NCI-H510A (cell line): Measurements from ENCODE around the gene C22orf42.
"Not testable (repeated sequence)": the region's sequence is repeated elsewhere in the genome, so short reads cannot be mapped to it uniquely, and the experiment has no call there.

Experiments used
- DNase-seq: peaks from one replicate; lab custom pipeline; 2025; lab: John Stamatoyannopoulos, UW

C22orf42 gene, protein sequence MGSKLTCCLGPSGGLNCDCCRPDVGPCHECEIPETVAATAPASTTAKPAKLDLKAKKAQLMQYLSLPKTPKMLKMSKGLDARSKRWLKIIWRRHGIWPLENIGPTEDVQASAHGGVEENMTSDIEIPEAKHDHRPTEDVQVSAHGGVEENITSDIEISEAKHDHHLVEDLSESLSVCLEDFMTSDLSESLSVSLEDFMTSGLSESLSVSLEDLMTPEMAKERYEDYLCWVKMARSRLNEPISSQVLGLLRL

DNA sequence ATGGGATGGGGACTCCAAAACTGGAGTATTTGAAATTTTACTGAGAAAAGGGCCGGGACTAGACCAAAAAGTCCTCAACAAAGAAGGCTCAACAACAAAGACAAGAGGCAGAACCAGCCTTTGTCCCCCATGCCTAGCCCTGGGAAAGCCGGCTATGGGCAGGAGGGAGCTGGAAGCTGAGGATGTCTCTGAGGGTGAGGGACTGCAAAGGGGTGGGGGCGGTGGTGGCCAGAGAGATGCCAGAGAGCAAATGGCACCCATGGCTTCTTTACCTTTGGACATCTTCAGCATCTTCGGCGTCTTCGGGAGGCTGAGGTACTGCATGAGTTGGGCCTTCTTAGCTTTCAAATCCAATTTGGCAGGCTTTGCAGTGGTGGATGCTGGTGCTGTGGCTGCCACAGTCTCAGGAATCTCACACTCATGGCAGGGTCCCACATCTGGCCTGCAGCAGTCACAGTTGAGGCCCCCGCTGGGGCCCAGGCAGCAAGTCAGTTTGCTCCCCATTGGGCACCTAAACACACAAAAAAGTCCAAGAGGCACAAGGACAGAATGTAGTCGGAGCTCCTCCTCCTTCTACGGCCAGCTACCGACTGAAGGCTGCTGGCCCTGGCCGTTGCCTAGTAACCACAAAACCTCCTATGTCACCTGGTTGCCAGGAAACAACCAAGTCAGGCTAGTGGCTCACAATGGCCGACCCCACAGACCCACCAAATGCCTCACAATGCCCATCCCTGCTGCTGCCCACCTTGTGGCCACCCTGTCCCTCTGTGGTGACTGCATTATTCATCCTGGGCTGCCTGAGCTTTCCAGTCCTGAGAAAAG is at the start of gene C22orf42:
Gene C22orf42, minus strand, starts transcription at position 592 of the 822 bp plus-strand sequence. Its CDS starts 88 bp downstream, at position 504.
- DNase-seq: no peak

DNA sequence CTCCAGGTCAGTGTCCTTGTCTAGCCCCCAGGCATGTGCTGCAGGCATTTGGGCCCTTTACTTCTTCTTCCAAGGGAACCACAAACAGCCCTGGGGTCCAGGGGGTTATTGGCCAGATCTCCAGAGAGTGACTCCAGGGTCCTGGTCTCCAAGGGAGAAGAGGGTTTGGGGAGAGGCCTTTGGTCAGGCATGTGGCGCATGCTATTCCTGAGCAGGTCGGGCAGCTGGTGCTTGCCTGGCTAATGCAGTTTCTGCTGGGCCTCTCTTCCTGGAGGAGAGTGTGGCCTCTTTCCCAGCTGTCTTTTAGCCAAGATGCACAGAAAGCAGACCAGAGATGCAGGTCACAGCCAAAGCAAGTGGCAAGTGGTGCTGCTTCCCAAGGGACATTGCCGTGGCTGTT is 49.6 kb upstream of the C22orf42 start:
- DNase-seq: no peak

DNA sequence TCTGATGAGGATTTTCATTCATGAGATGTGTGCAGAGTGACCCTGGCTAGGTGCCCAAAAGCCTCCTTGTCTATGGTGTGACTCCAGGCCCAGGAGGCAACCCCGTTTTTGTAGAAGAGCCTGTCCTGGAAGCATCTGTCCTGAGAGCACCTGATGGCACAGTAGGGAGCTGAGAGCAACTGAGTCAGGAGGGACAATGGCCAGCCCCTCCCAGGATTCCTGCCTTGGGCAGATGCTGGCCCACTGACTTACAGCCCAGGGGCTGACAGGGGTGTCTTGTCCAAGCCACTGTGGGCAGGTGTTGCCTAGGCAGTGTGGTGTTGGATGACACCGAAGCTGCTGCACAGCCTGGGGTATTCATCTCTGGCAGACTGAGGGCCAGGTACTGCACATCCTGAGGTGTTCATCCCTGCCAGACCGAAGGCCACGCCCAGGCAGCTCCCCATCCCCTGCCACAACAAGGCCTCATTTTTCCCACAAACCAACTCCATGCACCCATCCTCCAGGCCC is 48.9 kb upstream of the C22orf42 start:
- no peak for DNase-seq

DNA sequence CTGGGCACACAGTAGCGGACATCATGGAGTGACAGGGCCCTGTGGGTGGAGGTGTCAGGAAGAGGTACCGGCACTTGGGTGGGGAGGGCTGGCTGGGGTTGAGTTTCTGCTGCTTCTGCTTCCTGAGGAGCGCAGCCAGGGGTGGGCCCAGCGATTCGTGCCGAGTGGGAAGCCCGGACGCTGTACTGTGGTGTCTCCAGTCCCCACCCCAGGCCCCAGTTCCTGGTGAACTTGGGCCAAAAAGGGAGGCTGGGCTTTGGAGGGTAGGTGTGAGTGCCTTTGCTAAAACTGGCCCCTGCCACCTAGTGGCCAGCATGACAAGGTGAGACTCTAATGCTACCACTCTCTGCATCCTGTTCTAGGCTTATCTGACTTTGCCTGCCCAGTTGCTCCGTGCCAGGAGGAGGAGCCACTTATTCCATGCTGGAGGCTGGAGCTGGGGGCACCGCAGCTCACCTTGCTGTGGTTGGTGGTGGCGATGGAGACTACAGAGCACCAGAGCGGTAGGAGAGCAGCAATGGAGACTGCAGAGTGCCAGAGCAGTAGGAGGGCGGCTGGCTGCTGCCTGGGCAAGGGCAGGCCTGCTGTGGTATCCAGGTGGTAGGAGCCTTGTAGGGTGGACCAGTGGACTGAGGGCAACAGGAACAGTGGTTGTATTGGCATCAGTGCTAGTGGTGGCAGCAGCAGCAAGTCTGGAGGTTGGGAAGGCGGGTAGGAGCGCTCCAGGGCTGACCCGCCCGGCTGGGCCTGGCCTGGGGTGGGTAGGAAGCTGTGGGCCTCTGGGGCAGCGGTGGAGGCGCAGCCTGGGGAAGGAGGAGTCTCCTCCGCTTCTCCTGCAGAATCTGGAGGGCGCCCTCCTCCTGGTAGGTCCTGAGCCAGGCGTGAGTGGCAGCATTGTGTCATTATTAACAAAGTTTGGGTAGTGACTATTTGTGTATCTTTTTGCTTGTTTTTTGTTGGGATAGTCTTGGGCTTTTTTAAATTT is 48.0 kb upstream of the C22orf42 start:
- DNase-seq: peak; percentile 18

DNA sequence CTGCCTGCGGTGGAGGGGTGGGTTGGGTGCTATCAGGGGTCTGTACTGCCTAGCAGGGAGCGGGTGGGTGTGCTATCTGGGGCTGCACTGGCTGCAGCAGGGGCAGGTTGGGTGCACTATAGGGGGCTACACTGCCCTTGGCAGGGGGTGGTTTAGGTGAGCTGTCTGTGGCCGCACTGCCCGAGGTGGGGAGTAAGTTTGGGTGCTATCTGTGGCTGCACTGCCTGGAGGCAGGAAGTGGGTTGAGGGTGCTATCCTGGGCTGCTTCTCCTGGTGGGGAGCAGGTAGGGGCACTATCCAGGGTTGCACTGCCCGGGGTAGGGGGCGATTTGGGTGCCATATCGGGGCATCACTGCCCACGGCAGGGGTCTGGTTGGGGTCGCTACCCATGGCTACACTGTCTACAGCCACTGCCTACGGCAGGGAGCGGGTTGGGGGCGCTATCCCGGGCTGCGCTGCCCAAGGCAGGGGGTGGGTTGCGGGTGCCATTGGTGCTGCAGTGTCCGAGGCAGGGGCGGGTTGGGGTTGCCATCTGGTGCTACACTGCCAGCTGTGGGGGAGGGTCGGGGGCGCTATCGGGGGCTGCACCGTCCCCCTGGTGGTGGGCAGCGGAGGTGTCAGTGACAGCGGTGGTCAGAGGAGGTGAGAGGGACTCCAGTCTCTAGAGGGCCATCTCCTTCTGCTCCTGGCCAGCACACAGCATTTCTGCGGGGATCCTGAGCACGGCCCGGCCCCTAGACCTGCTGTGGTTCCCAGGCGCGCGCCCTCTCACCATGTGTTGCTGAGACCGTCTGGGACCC is 47.1 kb upstream of the C22orf42 start:
- no peak for DNase-seq

DNA sequence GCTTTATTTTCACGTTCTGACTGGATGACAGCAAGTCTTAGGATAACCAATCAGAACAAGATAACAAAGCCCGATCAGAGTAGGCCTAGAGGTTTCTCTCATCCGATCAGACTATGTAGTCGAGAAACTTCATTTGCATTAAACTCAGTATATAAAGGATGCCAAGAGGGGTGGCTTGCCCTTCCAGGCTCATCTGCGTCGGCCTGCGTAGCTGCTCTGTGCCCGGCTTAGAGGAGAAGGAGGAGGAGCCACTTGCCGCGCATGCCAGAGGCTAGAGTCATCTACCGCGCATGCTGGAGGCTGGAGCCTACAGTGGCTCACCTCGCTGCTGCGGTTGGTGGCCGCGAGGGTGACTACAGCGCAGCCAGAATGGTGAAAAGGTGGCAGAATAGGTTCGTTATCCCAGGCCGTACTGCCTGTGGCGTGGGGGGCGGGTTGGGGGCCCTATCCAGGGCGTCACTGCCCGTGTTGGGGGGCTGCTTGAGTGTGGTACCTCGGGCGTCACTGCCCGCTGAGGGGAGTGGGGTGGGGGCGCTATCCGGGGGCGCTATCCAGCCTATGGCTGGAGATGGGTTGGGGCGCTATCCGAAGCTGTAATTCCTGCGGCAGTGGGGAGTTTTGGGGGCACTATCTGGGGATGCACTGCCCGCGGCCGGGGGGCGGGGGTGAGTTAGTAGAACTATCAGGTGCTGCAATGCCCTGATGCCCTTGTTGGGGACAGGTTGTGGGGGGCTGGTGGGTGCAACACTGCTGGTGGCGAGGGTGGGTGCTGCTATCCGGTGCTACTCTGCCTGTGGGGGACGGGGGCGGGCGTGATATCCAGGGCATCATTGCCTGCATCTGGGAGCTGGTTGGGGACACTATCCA is 46.0 kb upstream of the C22orf42 start, which contains the start of gene RFPL2:
Gene RFPL2, minus strand, starts transcription at position 218 of the 867 bp plus-strand sequence. CDS start 2,622 bp downstream, outside the sequence.
- peak; percentile 87 for DNase-seq

DNA sequence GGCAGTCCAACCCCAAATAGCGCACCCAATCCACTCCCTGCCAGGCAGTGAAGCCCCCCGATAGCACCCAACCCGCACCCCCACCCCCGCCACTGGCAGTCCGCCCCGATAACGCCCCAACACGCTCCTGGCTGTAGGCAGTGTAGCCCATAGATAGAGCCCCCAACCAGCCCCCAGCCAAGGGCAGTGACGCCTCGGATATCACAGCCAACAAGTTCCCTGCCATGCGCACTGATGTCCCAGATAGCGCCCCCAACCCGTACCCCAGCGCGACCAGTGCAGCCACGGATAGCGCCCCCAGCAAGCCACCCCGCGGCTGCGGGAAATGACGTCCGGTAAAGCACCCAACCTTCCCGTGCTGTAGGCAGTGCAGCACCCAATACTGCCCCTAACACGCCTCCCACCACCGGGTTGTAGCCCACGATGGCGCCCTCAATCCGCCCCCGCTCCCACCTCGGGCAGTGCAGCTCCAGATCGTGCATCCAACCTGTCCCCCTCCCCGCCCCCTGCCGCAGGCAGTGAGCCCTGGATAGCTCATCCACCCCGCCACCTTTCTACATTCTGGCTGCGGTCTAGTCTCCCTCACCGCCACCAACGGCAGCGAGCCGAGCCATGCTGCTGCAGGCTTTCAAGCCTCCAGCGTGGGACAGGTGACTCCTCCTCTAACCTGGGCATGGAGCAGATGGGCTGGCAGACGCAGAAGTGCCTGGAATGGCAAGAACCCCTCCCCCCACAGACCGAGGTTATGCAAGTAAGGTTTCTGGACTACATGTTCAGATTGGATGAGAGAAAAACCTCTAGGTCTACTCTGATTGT is 45.1 kb upstream of the C22orf42 start:
- peak; percentile 87 for DNase-seq

DNA sequence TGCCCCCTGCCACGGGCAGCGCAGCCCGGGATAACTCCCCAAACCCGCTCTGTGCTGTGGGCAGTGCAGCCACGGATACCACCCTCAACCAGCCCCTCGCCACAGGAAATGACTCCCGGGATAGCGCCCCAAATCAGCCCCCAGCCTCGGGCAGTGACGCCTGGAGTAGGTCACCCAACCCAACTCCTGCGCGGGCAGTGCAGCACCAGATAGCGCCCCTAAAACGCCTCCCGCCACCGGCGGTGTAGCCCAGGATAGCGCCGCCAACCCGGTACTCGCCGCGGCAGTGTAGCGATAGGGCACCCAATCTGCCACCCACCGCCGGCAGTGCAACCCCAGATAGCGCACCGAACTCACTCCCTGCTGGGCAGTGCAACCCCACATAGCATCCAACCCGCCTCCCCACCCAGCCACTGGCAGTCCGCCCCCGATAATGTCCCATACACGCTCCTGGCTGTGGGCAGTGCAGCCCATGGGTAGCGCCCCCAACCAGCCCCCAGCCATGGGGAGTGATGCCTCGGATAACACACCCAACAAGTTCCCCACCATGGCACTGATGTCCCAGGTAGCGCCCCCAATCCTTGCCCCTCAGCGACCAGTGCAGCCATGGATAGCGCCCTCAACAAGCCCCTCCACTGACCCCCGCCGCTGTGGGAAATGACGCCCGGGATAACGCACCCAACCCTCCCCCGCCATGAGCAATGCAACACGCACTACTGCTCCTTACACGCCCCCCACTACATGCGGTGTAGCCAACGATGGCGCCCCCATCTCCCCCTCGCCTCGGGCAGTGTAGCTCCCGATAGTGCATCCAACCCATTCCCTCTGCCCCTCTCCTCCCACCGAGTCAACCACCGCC is 44.3 kb upstream of the C22orf42 start:
- no peak for DNase-seq

DNA sequence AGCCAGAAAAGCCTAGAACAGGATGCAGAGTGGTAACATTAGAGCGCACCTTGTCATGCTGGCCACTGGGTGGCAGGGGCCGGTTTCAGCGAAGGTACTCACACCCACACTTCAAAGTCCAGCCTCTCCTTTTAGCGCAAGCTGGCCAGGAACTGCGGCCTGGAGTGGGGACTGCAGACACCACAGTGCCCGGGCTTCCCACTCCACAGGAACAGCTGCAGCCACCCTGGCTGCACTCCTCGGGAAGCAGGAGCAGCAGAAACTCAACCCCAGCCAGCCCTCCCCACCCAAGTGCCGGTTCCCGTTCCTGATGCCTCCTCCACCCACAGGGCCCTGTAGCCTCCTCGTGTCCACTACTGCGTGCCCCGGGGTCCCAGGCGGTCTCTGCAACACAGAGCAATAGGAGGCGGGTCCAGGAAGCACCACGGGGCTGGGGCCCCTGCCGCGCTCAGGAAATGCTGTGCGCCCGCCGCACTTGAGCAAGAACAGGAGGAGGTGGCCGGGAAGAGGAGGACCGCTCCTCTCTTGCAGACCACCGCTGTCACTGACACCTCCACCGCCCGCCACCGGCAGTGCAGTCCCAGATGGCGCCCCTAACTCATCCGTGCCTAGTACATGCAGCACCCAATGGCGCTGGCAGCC is 43.6 kb upstream of the C22orf42 start:
- DNase-seq: peak; percentile 38

DNA sequence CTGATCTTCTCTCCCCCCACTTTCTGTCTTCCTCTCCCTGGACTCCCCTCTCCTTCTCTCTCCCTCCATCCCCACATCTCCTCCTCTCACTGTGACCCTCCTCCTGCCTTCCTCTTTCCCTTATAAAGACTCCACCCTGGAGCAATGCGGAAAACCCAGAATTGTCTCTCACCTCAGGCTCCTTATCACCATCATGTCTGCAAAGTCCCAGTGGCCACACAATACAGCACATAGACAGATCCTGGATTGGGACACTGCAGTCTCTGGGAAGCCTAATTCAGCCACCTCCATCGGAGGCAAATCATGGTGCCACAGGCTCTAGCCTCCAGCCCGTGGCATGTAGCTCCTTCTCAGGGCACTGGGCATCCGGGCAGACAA is 43.0 kb upstream of the C22orf42 start:
- DNase-seq: no peak

DNA sequence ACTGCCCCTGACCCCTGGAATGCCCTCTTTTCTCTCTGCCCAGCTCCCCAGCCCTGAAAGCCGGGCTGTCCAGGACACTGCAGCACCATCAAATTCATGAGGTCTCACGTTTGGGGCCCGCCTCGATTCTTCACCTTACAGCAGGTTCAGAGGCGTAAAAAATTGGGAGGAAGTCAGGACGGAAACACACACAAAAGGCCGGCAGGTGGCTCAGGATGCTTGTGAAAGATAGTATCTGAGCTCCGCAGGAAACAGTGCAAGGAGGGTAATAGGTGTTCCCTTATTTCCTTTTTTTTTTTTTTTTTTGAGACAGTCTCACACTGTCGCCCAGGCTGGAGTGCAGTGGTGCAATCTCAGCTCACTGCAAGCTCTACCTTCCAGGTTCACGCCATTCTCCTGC is 41.6 kb upstream of the C22orf42 start:
- DNase-seq: no peak

DNA sequence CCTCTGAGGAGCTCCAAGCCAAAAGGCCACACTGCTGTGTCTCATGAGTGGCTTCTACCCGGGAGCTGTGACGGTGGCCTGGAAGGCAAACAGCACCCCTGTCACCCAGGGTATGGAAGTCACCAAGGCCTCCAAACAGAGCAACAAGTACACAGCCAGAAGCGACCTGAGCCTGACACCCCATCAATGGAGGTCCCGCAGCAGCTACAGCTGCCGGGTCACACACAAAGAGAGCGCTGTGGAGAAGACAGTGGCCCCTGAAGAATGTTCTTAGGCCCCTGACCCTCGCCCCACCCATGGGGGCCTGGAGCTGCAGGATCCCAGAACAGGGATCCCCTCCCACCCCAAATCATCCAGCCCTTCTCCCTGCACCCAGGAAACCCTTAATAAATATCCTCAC is 40.9 kb upstream of the C22orf42 start:
- DNase-seq: no peak

DNA sequence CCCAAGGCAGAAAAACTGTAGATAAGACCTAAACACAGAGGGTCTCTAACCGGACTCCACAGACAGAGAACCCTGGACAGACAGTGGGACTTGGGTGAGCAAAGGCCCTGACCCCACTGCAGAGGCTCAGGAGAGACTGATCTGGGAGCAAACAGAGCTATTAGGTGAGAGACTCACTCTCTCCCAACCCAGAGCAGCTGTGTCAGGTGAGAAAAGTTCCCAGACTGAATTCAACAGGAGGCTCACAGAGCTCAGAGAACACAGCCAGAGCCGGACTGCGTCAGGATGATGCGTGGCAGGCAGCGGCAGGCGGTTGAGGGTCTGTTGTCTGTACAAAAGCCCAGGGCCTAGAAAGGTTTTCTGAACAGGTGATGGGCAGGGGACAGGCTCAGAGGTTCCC is 40.2 kb upstream of the C22orf42 start:
- no peak for DNase-seq

DNA sequence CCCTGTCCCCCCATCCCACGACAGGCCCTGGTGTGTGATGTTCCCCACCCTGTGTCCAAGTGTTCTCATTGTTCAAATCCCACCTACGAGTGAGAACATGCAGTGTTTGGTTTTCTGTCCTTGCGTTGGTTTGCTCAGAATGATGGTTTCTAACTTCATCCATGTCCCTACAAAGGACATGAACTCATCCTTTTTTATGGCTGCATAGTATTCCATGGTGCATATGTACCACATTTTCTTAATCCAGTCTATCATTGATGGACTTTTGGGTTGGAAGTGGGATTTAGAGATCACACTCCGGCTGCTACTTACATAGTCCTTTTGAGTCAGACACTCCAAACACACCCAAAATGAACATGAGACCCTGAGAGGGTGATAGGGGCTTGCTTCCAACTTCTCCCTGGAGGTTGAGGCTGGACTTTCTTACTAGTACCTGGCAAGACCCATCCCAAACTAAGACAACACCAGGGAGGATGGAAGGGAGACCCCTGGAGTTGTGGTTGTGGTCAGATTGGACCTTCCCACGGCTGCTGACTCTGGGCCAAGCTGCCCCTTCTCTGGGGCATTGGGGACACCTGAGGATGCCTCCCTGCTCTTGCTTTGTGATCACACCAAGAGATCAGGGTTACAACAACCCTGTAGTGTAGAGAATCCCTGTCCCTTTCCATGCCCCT is 38.6 kb upstream of the C22orf42 start:
- DNase-seq: not testable (repeated sequence)

DNA sequence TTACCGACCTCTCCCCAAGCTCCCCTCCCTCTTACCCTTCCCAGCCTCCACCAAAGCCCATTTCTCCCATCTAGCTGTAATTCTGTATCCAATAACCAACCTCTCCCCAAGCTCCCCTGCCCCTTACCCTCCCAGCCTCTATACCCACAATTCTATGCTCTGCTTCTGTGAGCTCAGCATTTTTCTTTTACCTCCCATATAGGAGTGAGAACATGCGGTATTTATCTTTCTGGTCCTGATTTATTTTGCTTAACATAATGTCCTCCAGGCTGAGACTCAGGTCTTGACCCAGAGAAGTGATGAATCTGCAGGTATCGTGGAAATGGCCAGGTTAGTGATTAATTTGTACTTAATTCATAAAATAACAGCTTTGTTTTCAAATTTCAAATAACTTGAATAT is 36.8 kb upstream of the C22orf42 start:
- not testable (repeated sequence) for DNase-seq

DNA sequence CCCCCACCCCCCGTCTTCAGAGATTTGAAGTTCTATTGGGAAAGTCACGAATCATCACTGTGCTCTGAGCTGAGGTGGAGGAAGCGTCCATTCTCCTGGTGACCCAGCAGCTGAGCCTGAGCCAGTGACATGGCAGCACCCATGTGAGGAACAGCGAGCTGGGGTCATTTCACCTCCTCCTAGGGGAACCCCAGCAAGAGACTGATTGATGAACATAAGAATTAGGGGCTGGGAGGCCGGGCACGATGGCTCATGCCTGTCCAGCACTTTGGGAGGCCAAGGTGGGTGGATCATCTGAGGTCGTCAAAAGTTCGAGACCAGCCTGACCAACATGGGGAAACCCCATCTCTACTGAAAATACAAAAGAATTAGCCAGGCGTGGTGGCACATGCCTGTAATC is 34.2 kb upstream of the C22orf42 start:
- not testable (repeated sequence) for DNase-seq

DNA sequence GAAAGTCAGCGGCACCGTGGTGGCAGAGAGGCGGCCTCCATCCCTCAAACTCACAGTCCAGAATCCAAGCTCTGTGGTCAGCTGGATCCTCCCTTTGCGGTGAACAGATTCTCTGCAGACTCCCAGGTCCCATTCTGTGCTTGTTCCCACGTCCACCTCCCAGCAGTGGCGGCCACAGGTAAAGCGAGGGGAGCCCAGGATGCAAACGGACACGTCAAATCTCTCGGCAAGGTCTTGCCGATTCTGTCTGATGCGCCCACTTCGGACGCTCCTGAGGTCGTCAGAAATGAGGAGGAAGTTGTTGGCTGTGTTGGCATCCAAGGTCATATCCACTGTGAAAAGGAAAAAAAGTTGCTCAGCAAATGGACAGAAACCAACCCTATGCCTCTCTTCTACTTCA is 31.9 kb upstream of the C22orf42 start:
- not testable (repeated sequence) for DNase-seq
